ENCODE measurements around the gene PRLH.

Gene PRLH

DNA sequence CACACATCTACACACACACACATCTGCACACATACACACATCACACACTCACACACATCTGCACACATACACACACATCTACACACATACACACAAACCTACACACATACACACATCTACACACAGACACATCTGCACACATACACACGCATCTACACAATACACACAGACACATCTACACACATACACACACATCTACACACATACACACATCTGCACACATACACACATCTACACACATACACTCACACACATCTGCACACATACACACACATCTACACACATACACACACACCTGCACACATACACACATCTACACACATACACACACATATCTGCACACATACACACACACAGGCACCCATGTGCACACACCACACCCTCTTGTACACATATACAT lies 400 bp upstream of the PRLH start:
- DNase-seq (ENCODE audit: low read depth) = no peak

GRCh38 chr2:237567276-237568029 lies 1.1 kb downstream of the PRLH start:
- no peak for DNase-seq (ENCODE audit: low read depth)

DNA sequence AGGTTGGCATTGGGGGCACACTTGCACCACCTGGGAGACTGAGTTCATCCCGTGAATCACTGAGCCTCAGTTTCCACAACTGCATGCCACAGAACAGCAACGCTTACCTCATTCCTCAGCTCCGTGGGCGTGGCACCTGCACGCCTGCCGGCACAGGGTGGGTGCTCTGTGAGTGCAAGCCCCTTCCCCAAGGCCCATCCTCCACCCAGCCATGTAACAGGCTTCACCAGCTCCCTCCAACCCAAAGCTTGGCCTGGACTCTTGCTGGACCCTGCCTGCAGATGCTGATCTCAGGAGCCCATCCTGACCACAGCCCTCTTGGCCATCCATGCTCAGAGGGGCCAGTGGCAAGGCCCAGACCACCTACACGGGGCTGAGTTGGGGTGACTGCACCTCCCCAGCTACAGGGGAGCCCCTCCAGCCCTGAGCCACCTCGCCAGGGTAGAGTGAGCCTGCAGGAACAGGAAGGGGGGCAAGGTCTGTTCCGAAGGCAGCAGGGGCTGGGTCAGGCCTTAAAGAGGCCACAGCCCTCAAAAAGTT lies 1.8 kb downstream of the PRLH start:
- no peak for DNase-seq (ENCODE audit: low read depth)

DNA sequence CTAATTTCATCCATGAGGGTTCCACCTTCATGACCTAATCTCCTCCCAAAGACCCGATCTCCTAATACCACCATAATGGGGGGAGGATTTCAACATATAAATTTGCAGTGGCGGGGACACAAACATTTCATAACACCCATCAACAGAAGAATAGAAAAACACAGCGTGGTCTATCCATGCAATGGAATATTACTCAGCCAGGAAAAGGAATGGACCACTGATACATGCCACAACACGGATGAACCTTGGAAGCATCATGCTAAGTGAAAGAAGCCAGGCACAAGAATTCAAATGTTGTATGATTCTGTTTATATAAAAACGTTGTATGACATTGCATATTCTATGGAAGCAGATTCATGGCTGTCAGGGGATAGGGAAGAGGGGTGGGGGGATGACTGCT lies 2.7 kb downstream of the PRLH start:
- no peak for DNase-seq (ENCODE audit: low read depth)

DNA sequence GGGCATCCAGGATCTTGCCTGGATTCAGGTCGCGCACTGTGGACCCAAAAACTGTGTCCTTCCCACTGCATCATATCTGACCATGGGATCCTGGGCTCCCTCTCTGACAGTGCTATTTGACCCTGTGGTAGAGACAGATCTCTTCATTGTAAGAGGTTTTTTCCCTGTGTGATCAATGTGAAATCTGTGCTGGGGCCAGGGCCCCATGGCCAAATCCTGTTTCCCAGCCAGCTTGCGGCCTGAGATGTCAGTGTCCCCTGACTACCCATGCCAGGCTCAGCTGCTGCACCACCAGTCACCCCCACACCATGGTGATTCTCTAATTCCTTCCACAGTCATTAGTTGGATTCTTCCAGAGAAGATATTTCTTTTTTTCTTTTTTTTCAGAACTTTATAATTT lies 3.5 kb downstream of the PRLH start:
- no peak for DNase-seq (ENCODE audit: low read depth)

- no peak for DNase-seq (ENCODE audit: low read depth)
These were observed 4.5 kb downstream of the PRLH start for GRCh38 chr2:237570776-237571335.

DNA sequence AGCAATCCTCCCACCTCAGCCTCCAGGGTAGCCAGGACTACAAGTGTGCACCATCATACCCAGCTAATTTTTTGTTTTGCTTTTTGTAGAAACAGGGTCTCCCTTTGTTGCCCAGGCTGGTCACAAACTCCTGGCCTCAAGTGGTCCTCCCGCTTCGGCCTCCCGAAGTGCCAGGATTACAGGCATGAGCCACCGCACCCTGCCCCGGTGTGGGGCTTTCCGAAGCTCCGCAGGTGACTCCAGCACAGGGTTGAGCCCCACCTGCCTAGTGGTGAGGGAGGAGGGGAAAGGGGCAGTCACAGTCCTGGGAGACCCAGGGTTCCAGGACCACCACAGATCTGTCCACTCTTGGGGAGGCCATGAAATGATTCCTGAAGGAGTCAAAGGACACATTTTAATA lies 5.2 kb downstream of the PRLH start:
- DNase-seq (ENCODE audit: low read depth) = no peak

- DNase-seq (ENCODE audit: low read depth) = peak; percentile 75
These were observed 5.8 kb downstream of the PRLH start for GRCh38 chr2:237572021-237572741.

DNA sequence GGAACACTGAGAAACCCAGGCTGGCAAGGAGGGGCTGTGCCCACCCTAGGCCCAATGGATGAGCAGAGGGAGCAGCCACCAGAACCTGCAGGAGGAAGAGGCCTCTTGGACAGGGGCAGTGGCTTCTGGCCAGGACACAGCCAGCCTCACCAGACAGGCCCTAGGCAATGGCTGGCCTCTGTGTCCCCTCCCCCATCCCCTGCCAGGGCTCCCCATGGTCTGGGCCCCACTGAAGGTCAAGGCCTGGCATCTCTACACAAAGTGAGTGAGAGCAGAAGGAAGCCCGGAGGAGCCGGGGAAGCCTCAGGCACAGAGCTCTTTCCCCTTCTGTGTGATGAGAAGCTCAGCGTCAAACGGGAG lies 6.3 kb downstream of the PRLH start:
- no peak for DNase-seq (ENCODE audit: low read depth)

DNA sequence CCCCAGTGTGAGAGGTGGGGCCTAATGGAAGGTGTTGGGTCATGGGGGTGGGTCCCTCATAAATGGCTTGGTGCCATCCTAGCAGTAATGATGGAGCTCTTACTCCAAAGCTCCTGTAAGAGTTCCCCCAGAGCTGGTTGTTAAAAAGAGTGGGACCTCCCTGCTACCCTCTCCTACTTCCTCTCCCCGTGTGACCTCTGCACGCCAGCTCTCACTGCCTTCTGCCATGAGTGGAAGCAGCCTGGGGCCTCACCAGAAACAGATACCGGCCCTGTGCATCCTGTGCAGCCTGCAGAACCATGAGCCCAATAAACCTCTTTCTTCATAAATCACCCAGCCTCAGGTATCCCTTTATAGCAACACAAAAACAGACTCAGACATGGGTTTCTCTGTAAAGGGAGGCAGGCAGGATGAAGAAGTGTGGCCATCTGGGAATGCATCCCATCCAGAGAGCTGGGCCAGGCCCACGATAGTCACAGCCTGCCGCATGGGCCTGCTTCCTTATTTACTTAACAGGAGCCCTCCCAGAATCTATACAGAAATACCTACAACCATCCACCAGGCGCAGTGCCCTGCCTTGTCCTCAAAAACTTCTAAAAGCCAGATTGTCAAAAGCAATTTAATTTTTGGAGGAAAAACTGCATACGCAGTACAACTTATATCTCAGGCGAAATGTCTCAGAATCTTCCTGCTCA lies 7.5 kb downstream of the PRLH start:
- no peak for DNase-seq (ENCODE audit: low read depth)

- no peak for DNase-seq (ENCODE audit: low read depth)
These were observed 8.1 kb downstream of the PRLH start for GRCh38 chr2:237574467-237574866.

DNA sequence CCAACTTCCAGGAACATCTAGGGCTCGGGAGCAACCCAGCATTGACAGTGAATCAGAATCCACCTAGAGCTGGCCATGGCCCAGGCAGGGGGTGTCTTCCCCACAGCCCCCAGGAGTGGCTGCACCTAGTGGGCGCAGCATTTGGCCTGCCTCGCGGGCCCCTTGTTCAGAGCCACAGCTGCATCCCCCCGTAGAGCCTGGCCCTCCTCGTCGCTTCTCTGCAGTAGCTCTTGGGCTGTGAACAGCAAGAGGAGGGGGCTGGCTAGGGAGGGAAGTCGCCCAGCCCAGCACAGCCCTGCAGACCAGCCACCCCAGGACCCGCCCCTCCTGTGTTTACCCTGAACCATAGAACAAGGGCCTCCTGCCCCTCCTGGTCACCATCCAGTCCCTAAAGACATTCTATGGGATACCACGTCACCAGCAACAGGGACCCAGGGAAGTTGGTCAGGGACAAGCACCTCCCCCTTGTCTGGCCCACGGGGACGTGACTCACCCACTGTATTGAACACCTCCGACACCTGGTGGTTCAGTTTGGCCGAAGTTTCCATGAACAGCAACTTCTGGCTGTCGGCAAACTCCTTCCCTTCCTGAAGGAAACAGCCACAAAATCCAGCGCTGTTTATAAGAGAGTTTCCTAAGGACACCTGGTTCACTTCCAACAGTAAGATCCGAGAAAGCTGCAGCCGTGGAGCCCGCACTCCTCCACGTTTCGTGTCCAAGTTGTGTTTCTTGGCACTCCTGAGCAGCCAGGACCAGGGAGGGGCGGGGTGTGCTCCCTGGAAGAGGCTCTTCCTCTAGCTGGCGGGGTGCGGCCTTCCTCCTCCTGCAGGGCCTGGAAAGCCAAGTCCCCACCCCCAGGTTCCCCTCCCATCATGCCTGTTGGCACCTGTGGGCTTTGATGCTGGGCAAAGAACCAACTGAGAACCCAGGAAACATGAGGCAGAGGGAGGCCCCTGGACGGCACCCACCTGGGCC lies 8.8 kb downstream of the PRLH start:
- DNase-seq (ENCODE audit: low read depth) = no peak

DNA sequence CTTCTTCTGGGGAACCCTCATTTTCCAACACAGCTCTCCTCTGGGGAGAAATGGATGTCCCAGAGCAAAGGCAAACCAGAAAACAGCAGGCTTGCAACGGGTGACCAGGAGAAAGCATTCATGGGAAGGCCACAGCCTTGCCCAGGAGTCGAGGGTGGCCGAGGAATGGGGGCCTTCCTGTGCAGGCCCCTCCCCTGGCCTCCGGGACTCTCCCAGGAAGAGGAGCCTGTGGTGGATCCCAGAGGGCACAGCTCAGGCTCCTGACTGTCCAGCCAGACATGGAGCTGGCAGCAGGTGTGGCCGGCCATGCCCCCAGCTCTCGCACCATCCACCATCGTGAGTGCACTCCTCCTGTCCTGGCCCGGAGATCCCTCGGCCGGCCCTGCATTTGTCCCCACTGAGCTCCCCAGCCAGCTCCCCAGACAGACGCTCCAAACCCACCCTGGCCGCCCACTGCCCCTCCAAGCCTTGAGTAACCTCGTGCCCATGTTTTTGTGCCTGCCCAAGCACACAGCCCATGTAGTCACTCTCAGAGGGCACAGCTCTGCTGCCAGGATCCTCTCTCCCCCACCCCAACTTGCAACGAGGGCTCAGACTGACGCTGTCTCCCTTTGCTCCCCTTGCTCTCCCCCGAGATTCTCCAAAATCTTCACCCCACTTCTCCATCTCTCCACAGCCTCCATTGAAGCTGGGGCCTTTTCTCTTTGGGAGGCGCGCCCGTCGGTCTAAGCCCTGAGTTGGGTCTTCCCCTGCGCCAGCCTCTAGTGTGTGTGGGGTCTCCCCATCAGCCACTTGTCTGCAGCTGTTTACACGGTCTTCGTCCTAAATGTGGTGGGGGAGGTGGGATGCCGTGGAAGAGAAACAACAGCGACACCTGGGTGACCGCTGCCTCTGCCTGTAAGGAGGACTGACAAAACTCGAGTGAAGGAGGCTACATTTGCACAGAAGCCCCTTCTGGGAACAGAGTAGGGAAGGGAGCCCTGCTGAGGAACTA lies 9.8 kb downstream of the PRLH start:
- DNase-seq (ENCODE audit: low read depth) = no peak

DNA sequence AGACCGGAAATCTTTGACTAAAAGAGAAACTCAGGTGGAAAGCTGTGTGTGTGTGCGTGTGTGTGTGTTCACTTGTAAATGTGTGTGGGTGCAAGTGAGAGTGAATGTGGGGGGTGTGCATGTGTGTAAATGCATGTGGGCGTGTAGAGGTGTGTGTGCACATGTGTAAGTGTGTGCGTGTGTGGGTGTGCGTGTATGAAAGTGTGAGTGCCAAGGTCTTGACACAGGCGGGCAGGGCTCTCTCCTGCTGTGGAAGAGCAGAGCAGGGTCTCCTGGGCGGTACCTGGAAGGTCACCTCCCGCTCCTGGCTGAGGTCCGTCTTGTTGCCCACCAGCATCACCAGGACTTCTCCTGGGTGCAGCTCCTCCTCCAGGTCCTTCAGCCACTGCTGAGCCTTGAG lies 10.6 kb downstream of the PRLH start:
- DNase-seq (ENCODE audit: low read depth) = no peak

GRCh38 chr2:237577458-237577857 lies 11.1 kb downstream of the PRLH start:
- no peak for DNase-seq (ENCODE audit: low read depth)

DNA sequence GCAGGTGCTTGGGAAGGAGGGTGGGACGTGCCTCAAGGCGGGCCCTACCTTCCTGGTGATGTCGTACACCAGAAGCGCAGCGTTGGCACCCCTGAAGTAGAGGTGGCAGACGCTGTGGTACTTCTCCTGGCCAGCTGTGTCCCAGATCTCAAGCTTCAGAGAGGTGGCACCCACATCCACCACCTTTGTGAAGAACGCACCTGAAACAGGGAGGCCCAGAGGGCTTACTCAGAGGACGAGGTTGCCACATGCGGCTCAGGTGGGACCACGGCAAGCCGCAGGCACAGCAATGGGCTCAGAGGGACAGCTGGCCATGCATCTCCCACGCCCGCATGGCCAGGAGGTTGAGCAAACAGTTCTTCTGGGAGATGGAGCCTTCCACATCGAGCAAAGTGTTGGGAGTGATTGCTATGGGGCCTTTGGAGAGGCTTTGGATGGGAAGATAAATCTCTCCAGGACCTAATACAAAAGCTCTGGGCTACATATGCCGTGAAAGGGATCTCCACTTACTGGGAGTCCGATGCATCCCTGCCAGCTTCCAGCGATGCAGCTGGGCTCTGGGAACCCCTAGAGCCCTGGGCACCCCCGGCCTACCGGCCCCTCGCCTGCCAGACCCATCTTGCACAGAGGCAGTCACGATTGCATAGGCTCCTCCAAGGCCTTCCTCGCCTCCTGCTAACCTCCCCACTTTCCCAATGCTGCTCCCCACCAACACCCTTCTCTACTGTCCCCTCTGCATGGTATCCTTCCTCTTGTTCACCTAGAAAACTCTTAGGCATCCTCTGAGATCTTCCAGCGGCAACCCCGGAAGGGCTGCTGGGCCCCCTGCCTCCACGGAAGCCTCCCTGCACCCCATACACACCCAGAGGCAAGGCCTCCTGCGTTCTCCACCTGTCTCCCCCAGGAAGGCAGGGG lies 11.8 kb downstream of the PRLH start:
- no peak for DNase-seq (ENCODE audit: low read depth)

DNA sequence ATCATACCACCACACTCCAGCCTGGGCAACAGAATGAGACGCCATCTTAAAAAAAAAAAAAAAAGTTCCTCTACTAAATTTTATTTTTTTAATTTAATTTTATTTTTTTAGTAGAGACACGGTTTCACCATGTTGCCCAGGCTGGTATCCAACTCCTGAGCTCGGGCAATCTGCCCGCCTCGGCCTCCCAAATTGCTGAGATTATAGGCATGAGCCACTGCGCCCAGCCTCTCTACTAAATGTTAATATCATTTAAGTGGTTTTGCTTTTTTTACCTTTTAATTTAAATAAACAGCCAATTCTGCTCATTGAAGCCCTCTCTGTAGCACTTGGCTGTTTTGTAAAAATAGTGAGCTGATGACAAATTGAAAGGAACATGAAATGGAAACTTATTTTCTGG lies 15.0 kb downstream of the PRLH start:
- no peak for DNase-seq (ENCODE audit: low read depth)

GRCh38 chr2:237581751-237582746 lies 15.7 kb downstream of the PRLH start:
- DNase-seq (ENCODE audit: low read depth) = no peak

All from activated T-helper 9 cell treated with anti-CD3 and anti-CD28 coated beads, Interleukin-2, amount 50 U/mL, for 16 hours (primary cell).